ENCODE measurements around the gene TECTB.

TECTB gene

DNA sequence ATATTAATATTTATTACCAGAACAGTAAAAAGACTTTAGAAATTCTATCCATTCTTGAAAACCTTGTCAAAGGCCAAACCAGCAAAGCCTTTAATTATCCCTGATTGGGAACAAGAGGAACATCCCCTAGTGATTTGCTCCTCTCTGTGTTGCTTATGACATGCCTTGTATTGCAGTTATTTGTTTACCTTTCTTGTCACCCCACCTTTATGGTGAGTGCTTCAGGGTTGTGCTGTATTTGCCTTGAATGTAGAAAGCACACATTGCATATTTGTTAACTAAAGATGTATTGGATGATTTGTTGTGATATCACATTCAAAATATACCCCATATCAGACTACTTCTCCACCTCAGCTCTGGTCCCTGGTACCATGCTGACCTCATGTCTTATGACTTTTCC lies 23.5 kb upstream of the TECTB start:
- no peaks in the 10 kb centered on the region for H4K20me1 ChIP-seq (ENCODE audit: control insufficient read depth, insufficient read depth, low read depth, low read length)
- H3K4me3 ChIP-seq (ENCODE audit: low read length) = no peak overlapping the region
- no peaks in the 10 kb centered on the region for H3F3A ChIP-seq (ENCODE audit: control insufficient read depth, insufficient read depth)
- H3K4me2 ChIP-seq (ENCODE audit: low read length) = no peak overlapping the region
- H3K27ac ChIP-seq (ENCODE audit: low read depth, low read length) = no peak overlapping the region
- no peaks in the 10 kb centered on the region for H3K27me3 ChIP-seq (ENCODE audit: control insufficient read depth, low read length)
- no peaks in the 10 kb centered on the region for H3K9me3 ChIP-seq (ENCODE audit: control insufficient read depth, insufficient read depth, low read length)
- H3K4me1 ChIP-seq (ENCODE audit: control insufficient read depth, low read length) = no peaks in the 10 kb centered on the region
- no peaks in the 10 kb centered on the region for H3K9me2 ChIP-seq (replicated peaks; ENCODE audit: control insufficient read depth, low read length)
- no peaks in the 10 kb centered on the region for H3K36me3 ChIP-seq (ENCODE audit: control insufficient read depth, low read length)
- H3K79me2 ChIP-seq (ENCODE audit: control insufficient read depth, low read length) = no peaks in the 10 kb centered on the region
- TF ChIP-seq EZH2phosphoT487 (IDR thresholded peaks at IDR 0.05; ENCODE audit: borderline replicate concordance, low read length) (no peak), CTCF (IDR thresholded peaks at IDR 0.05; ENCODE audit: low read depth, low read length, poor library complexity, severe bottlenecking) (no peak)

- H3F3A ChIP-seq (ENCODE audit: control insufficient read depth, insufficient read depth) = no peaks in the 10 kb centered on the region
- H3K4me2 ChIP-seq (ENCODE audit: low read length) = no peak overlapping the region
- no peaks in the 10 kb centered on the region for H3K27me3 ChIP-seq (ENCODE audit: control insufficient read depth, low read length)
- H3K9me2 ChIP-seq (replicated peaks; ENCODE audit: control insufficient read depth, low read length) = no peaks in the 10 kb centered on the region
- TF ChIP-seq EZH2phosphoT487 (IDR thresholded peaks at IDR 0.05; ENCODE audit: borderline replicate concordance, low read length) = no peak
- TF ChIP-seq CTCF (IDR thresholded peaks at IDR 0.05; ENCODE audit: low read depth, low read length, poor library complexity, severe bottlenecking) = no peak
- H4K20me1 ChIP-seq (ENCODE audit: control insufficient read depth, insufficient read depth, low read depth, low read length) = no peaks in the 10 kb centered on the region
- H3K4me1 ChIP-seq (ENCODE audit: control insufficient read depth, low read length) = no peaks in the 10 kb centered on the region
- H3K36me3 ChIP-seq (ENCODE audit: control insufficient read depth, low read length) = no peaks in the 10 kb centered on the region
- no peak overlapping the region for H3K4me3 ChIP-seq (ENCODE audit: low read length)
- H3K9me3 ChIP-seq (ENCODE audit: control insufficient read depth, insufficient read depth, low read length) = no peaks in the 10 kb centered on the region
- H3K27ac ChIP-seq (ENCODE audit: low read depth, low read length) = no peak overlapping the region
- no peaks in the 10 kb centered on the region for H3K79me2 ChIP-seq (ENCODE audit: control insufficient read depth, low read length)
Measured at GRCh38 chr10:112260831-112261230, 22.4 kb upstream of the TECTB start.

DNA sequence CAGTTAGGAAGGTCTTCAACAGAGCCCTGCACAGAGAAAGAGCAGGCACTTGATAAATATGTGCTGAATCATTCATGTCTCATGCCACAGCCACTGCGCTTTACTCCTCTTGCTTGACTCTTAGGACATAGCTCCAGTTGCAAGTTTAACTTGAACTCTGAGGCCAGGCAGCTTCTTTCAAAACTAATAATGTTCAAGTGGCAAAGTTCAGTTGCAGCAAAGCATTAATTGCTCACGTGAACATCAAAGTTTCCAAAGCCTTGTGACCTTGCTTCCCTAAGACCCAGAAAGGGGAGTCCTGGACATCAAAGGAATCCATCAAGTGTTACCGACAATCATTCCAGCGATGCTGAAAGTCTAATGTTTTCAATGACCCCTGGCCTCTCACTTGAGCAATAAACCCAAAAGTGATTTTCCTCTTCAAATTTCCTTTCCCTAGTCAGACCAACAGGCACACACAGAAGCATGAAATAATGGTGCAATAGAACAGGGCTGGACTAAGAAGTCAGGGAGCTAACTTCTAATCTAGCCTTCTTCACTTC lies 21.8 kb upstream of the TECTB start:
- H3K79me2 ChIP-seq (ENCODE audit: control insufficient read depth, low read length) = no peaks in the 10 kb centered on the region
- no peaks in the 10 kb centered on the region for H3K36me3 ChIP-seq (ENCODE audit: control insufficient read depth, low read length)
- no peak for TF ChIP-seq EZH2phosphoT487 (IDR thresholded peaks at IDR 0.05; ENCODE audit: borderline replicate concordance, low read length)
- no peak for TF ChIP-seq CTCF (IDR thresholded peaks at IDR 0.05; ENCODE audit: low read depth, low read length, poor library complexity, severe bottlenecking)

More for the DNA sequence above, 21.8 kb upstream of the TECTB start:
- H3K27ac ChIP-seq (ENCODE audit: low read depth, low read length) = no peak overlapping the region
- no peak overlapping the region for H3K4me2 ChIP-seq (ENCODE audit: low read length)
- H3K4me1 ChIP-seq (ENCODE audit: control insufficient read depth, low read length) = no peaks in the 10 kb centered on the region
- no peaks in the 10 kb centered on the region for H3K9me2 ChIP-seq (replicated peaks; ENCODE audit: control insufficient read depth, low read length)
- no peaks in the 10 kb centered on the region for H3F3A ChIP-seq (ENCODE audit: control insufficient read depth, insufficient read depth)
- H3K9me3 ChIP-seq (ENCODE audit: control insufficient read depth, insufficient read depth, low read length) = no peaks in the 10 kb centered on the region
- H3K27me3 ChIP-seq (ENCODE audit: control insufficient read depth, low read length) = no peaks in the 10 kb centered on the region
- no peak overlapping the region for H3K4me3 ChIP-seq (ENCODE audit: low read length)
- H4K20me1 ChIP-seq (ENCODE audit: control insufficient read depth, insufficient read depth, low read depth, low read length) = no peaks in the 10 kb centered on the region
